AG04450 (cell line): Measurements from ENCODE around the gene RICTOR. TPM values are rescaled to one million over a fixed set of nuclear protein-coding genes. Genes with fewer than 3 reads are reported as not detected.

ENCODE experiments used
- CTCF ChIA-PET: fragments of 300-600, 350-600 bp; formaldehyde crosslinking; extraction: SDS; loops from one replicate; lab custom pipeline; 2022; ENCODE audit warnings: antibody characterized with exemption, inconsistent platforms; lab: Charles Lee
- POLR2A ChIA-PET: fragments of 350-600 bp; formaldehyde crosslinking; extraction: SDS; loops from one replicate; lab custom pipeline; 2021; ENCODE audit warnings: antibody characterized with exemption, inconsistent platforms; lab: Yijun Ruan, JAX
- DNase-seq: peaks from one replicate; pipeline ENCODE4 v3.0.0-alpha.2; 2011; ENCODE audit warnings: low read depth, low spot score
- H3K27ac ChIP-seq: one replicate; pipeline ENCODE4 v1.5.1; 2012; ENCODE audit warnings: low read depth, low read length, control low read depth
- H3K27me3 ChIP-seq: one replicate; pipeline ENCODE4 v1.6.0; 2012; ENCODE audit warnings: low read length; ENCODE audit not compliant: control insufficient read depth, insufficient read depth
- H3K4me3 ChIP-seq: 2 replicates; pipeline ENCODE4 v1.5.1; 2011; ENCODE audit warnings: mild to moderate bottlenecking, low read depth, low read length, control low read depth
- H3K9me3 ChIP-seq: 2 replicates; pipeline ENCODE4 v1.5.1; 2012; ENCODE audit warnings: low read length; ENCODE audit not compliant: control insufficient read depth, insufficient read depth
- CTCF ChIP-seq: IDR thresholded peaks from 2 replicates; pipeline ENCODE4 v1.5.1; 2011; ENCODE audit warnings: low read depth, low read length, control low read depth, inconsistent platforms
- polyA plus RNA-seq: library from polyadenylated mRNA; depleted of rRNA; stranded (reverse); fragments of >200 nt; gene quantifications from 2 replicates; pipeline ENCODE4 v1.2.3, GENCODE V29; 2011; rRNA removed
- small RNA-seq: library from RNA; depleted of rRNA; stranded (forward); fragments of <200 nt; gene quantifications from one replicate; pipeline ENCODE3, GENCODE V24; 2012; ENCODE audit warnings: low read depth; ENCODE audit not compliant: insufficient read length

Gene RICTOR
- polyA plus RNA-seq, 1 experiment: 15.6 TPM

GRCh38 chr5:38892363-38892762 lies 181.8 kb downstream of the RICTOR start:
- Histone ChIP-seq H3K4me3 (no peak overlapping the region), H3K27me3 (no peaks in the 10 kb centered on the region), H3K9me3 (no peaks in the 10 kb centered on the region; the same call in 1 of the 2 replicates), H3K27ac (no peak overlapping the region)
- no peak for TF ChIP-seq CTCF
- POLR2A ChIA-PET: no interaction called here
- no peak for DNase-seq
- CTCF ChIA-PET: no interaction called here

- CTCF ChIA-PET: no interaction called here
Measured at GRCh38 chr5:38891563-38891962, 182.6 kb downstream of the RICTOR start.

GRCh38 chr5:38889424-38889823 lies 184.8 kb downstream of the RICTOR start:
- ChIA-PET CTCF (no interaction called here), POLR2A (no interaction called here)
- no peak overlapping the region for H3K4me3 ChIP-seq
- no peaks in the 10 kb centered on the region for H3K27me3 ChIP-seq
- DNase-seq: no peak
- H3K27ac ChIP-seq: no peak overlapping the region
- H3K9me3 ChIP-seq: no peaks in the 10 kb centered on the region; the same call in 1 of the 2 replicates
- TF ChIP-seq CTCF: no peak

More at GRCh38 chr5:38891563-38891962, 182.6 kb downstream of the RICTOR start:
- no peak overlapping the region for H3K4me3 ChIP-seq
- DNase-seq: no peak
- H3K27me3 ChIP-seq: no peaks in the 10 kb centered on the region
- H3K9me3 ChIP-seq: no peaks in the 10 kb centered on the region; the same call in 1 of the 2 replicates
- no peak overlapping the region for H3K27ac ChIP-seq
- no peak for TF ChIP-seq CTCF
- POLR2A ChIA-PET: no interaction called here

GRCh38 chr5:38888041-38888440 lies 186.2 kb downstream of the RICTOR start:
- CTCF ChIA-PET: no interaction called here
- Histone ChIP-seq H3K27me3 (no peaks in the 10 kb centered on the region), H3K4me3 (no peak overlapping the region), H3K27ac (no peak overlapping the region), H3K9me3 (no peaks in the 10 kb centered on the region; the same call in 1 of the 2 replicates)
- DNase-seq: no peak
- POLR2A ChIA-PET: no interaction called here
- no peak for TF ChIP-seq CTCF

Small RNA genes within 50 kb of the gene (small RNA-seq; reads per million reads assigned to genes)
- gene AIG1P1: not detected

Other genes with a start within 250 kb of the RICTOR start
- gene OSMR, start 228.4 kb downstream of the RICTOR start, polyA plus RNA-seq: 100 and 102 TPM in 2 replicates
- gene FYB1, start 145.2 kb upstream of the RICTOR start, polyA plus RNA-seq: 0.01 TPM in 1 of 2 replicates, not detected in the other